Gastroesophageal sphincter (tissue), 4 donors: Measurements from ENCODE around the gene UBA1. TPM values are rescaled to one million over a fixed set of nuclear protein-coding genes. Genes with fewer than 3 reads are reported as not detected.

Source experiments
- ATAC-seq: fragments of 150-250 bp; one replicate; pipeline ENCODE4 v1.9.1; 2016; ENCODE audit warnings: mild to moderate bottlenecking, moderate library complexity
- H3K27ac ChIP-seq, 4 donors: fragments of 200-600 bp; sonication (generic) in 3 of 4; 1 replicate in 3 of 4; 2 replicates in 1 of 4; pipeline ENCODE4 v1.5.1; 2016 to 2019
- H3K27me3 ChIP-seq: fragments of 200-600 bp; sonication (generic); one replicate; pipeline ENCODE4 v1.5.1; 2019
- H3K36me3 ChIP-seq, 2 donors: fragments of 200-600 bp; sonication (generic); one replicate each; pipeline ENCODE4 v1.5.1; 2019; ENCODE audit warnings: control low read depth in 1 of 2
- H3K4me1 ChIP-seq, 3 donors: fragments of 200-600 bp; sonication (generic); 1 replicate in 2 of 3; 2 replicates in 1 of 3; pipeline ENCODE4 v1.5.1; 2016 to 2019; ENCODE audit warnings: control low read depth in 2 of 3
- H3K4me3 ChIP-seq, 2 donors: fragments of 200-600 bp; sonication (generic); one replicate each; pipeline ENCODE4 v1.5.1; 2019; ENCODE audit warnings: mild to moderate bottlenecking in 1 of 2, moderate library complexity in 1 of 2
- H3K9me3 ChIP-seq, 3 donors: fragments of 200-600 bp; sonication (generic); one replicate each; pipeline ENCODE4 v1.5.1; 2017 to 2019; ENCODE audit warnings: control low read depth in 2 of 3
- EP300 ChIP-seq: sonication (generic); formaldehyde crosslinking; IDR thresholded peaks from one replicate; pipeline ENCODE4 v1.6.1; 2017; ENCODE audit warnings: antibody characterized with exemption, mild to moderate bottlenecking
- POLR2A ChIP-seq, 2 donors: fragments of 450-650 bp; IDR thresholded peaks; one replicate each; pipeline ENCODE4 v1.6.1; 2017; ENCODE audit warnings: antibody characterized with exemption in 2 of 2, mild to moderate bottlenecking in 2 of 2, moderate library complexity in 1 of 2
- POLR2AphosphoS5 ChIP-seq: sonication (generic); formaldehyde crosslinking; IDR thresholded peaks from one replicate; pipeline ENCODE4 v1.6.1; 2017; ENCODE audit warnings: antibody characterized with exemption
- WGBS, 2 donors: methylation state at CpG; one replicate each; pipeline ENCODE4 v1.1.5; 2018; ENCODE audit warnings: low coverage in 1 of 2; 5-methylcytosine and 5-hydroxymethylcytosine counted together
- total RNA-seq, 4 donors: library from RNA; depleted of rRNA; stranded (reverse); fragments of >200 nt; gene quantifications; one replicate each; pipeline ENCODE4 v1.1.0, GENCODE V29; 2016
- TF ChIP-seq, protein P1 (sequence below), 4 experiments: fragments of 200-600 bp in 2 of 4; fragments of 450-650 bp in 2 of 4; sonication (generic) in 1 of 4; IDR thresholded peaks; one replicate each; pipeline ENCODE4 v1.5.1; 2017 to 2019; ENCODE audit warnings: antibody characterized with exemption in 4 of 4, mild to moderate bottlenecking in 2 of 4, moderate library complexity in 2 of 4

Gene UBA1
- total RNA-seq, 4 donors from 2014 or later = 108 to 211 (median 123) TPM

DNA sequence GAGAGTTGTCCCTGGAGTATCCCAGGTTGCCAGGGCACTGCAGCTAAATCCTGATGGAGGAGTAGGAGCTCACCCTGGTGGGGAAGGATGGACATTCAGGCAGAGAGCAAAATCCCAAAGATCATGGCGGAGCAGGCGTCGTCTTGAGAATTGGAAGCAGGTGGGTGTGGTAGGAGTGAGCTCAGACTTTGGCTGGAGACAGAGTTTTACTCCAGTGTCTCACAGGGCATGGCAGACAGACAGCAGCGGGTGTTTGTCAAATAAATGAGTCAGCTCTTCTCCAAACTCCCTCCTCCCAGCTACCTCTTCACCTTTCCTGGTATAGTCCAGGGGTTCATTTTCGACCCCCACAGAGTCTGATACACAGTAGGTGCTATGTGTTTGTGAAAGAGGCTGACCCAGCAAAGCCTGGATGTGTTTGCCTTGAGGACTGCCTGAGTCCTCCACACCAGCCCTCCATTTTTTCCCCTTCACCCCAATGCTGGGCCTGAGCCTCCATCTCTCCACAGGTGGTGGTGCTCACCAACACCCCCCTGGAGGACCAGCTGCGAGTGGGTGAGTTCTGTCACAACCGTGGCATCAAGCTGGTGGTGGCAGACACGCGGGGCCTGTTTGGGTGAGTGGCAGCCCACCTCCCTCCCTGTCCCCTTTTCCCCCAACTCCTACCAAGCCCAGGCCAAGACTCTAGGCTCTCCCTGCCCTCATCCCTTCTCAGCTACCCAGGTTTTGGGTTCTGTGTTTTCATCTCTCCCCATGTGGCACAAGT, 6.9 kb downstream of the UBA1 start:
- ATAC-seq = peak; percentile 74
- WGBS, 2 donors = 60 to 80% methylated on average over 1 to 4 of the region's 9 CpGs
- H3K36me3 ChIP-seq = peaks cover 6 to 74% of the 10 kb centered on the region in 2 donors

DNA sequence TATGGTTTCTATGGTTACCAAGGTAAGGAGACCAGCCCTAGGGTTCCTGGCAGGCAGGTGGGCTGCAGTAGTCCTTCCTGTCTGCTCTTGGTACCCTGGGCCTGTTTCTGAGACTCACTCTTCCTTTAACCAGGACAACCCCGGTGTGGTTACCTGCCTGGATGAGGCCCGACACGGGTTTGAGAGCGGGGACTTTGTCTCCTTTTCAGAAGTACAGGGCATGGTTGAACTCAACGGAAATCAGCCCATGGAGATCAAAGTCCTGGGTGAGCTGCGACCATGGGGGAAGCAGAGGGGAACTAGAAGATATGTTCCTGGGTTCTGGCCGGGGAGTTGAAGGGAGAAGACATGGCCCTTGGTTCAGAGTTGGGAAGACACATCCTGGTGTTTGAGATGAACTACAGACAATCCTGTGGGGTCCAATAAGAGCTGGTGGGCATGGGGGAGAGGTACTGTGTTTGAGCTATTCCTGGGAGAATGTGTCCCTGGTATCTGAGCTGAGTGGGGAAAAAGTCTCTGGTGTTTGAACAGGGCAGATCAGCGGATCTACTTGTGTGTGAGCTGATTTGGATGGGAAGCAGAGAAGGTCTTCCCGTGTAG, 7.8 kb downstream of the UBA1 start:
- TF ChIP-seq, protein P1, sequence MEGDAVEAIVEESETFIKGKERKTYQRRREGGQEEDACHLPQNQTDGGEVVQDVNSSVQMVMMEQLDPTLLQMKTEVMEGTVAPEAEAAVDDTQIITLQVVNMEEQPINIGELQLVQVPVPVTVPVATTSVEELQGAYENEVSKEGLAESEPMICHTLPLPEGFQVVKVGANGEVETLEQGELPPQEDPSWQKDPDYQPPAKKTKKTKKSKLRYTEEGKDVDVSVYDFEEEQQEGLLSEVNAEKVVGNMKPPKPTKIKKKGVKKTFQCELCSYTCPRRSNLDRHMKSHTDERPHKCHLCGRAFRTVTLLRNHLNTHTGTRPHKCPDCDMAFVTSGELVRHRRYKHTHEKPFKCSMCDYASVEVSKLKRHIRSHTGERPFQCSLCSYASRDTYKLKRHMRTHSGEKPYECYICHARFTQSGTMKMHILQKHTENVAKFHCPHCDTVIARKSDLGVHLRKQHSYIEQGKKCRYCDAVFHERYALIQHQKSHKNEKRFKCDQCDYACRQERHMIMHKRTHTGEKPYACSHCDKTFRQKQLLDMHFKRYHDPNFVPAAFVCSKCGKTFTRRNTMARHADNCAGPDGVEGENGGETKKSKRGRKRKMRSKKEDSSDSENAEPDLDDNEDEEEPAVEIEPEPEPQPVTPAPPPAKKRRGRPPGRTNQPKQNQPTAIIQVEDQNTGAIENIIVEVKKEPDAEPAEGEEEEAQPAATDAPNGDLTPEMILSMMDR (IDR thresholded peaks at IDR 0.05) = no peak
- TF ChIP-seq EP300 = no peak
- no peak for TF ChIP-seq POLR2AphosphoS5
- no peak for TF ChIP-seq POLR2A (IDR thresholded peaks at IDR 0.05)
- H3K9me3 ChIP-seq = no peaks in the 10 kb centered on the region
- no peaks in the 10 kb centered on the region for H3K27me3 ChIP-seq
- peaks cover 0 to 29% (median 18%) of the 10 kb centered on the region in 3 donors for H3K4me1 ChIP-seq
- ATAC-seq = no peak
- no peak overlapping the region for H3K4me3 ChIP-seq
- H3K36me3 ChIP-seq = peaks cover 6 to 83% of the 10 kb centered on the region in 2 donors
- H3K27ac ChIP-seq = peak overlapping the region in 3 of 4 donors; percentile 54 to 77 (median 66)
- WGBS, 2 donors = no CpG with 5 or more reads among the region's 9 CpGs

More for the DNA sequence above, 6.9 kb downstream of the UBA1 start:
- peaks cover 0 to 38% (median 26%) of the 10 kb centered on the region in 3 donors for H3K4me1 ChIP-seq
- peak overlapping the region; percentile 21 to 77 (median 60) for H3K27ac ChIP-seq
- H3K4me3 ChIP-seq = no peak overlapping the region
- no peak for TF ChIP-seq POLR2AphosphoS5
- no peak for TF ChIP-seq EP300
- no peak for TF ChIP-seq POLR2A (IDR thresholded peaks at IDR 0.05)
- TF ChIP-seq, protein P1 (IDR thresholded peaks at IDR 0.05) = peak in 2 of 4 experiments; percentile 21 to 31
- no peaks in the 10 kb centered on the region for H3K27me3 ChIP-seq
- no peaks in the 10 kb centered on the region for H3K9me3 ChIP-seq

DNA sequence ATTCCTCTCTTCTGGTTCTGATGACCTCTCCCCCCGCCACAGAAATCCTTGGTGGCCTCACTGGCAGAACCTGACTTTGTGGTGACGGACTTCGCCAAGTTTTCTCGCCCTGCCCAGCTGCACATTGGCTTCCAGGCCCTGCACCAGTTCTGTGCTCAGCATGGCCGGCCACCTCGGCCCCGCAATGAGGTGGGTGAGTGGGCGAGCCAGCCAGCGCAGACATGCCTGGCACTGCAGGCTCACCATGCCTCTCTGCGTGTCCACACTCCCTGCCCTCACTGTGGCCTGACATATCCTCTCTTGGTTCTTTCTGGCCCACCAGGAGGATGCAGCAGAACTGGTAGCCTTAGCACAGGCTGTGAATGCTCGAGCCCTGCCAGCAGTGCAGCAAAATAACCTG, 8.7 kb downstream of the UBA1 start:
- Histone ChIP-seq H3K4me1 (peaks cover 0 to 21% (median 9%) of the 10 kb centered on the region in 3 donors), H3K27me3 (no peaks in the 10 kb centered on the region), H3K27ac (peak overlapping the region in 2 of 4 donors; percentile 1 to 17), H3K9me3 (no peaks in the 10 kb centered on the region), H3K4me3 (no peak overlapping the region), H3K36me3 (peaks cover 6 to 91% of the 10 kb centered on the region in 2 donors)
- no peak for ATAC-seq
- TF ChIP-seq, protein P1 (IDR thresholded peaks at IDR 0.05) = no peak
- TF ChIP-seq POLR2A (IDR thresholded peaks at IDR 0.05) (no peak), EP300 (no peak), POLR2AphosphoS5 (no peak)
- no CpG with 5 or more reads among the region's 11 CpGs for WGBS, 2 donors

DNA sequence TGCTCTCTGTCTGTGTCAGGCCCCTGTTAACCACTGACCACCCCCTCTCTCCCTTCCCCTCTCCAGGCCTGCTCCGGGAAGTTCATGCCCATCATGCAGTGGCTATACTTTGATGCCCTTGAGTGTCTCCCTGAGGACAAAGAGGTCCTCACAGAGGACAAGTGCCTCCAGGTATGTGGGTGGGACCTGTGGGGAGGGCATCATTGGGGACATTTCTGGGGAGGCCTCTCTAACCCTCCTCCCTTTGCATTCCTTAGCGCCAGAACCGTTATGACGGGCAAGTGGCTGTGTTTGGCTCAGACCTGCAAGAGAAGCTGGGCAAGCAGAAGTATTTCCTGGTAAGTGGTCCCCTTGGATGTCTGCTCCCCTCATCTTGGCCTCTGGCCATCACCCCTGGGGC, 9.2 kb downstream of the UBA1 start:
- 89% methylated on average over 3 of the region's 4 CpGs; no CpG with 5 or more reads in 1 of the 2 donors for WGBS, 2 donors
- H3K4me1 ChIP-seq = peaks cover 0 to 15% (median 5%) of the 10 kb centered on the region in 3 donors
- no peaks in the 10 kb centered on the region for H3K9me3 ChIP-seq
- H3K36me3 ChIP-seq = peaks cover 6 to 97% of the 10 kb centered on the region in 2 donors
- H3K27me3 ChIP-seq = no peaks in the 10 kb centered on the region
- TF ChIP-seq POLR2A (IDR thresholded peaks at IDR 0.05) (no peak), POLR2AphosphoS5 (no peak), EP300 (no peak)
- TF ChIP-seq, protein P1 (IDR thresholded peaks at IDR 0.05) = no peak
- ATAC-seq = no peak
- peak overlapping the region in 1 of 4 donors; percentile 17 for H3K27ac ChIP-seq
- H3K4me3 ChIP-seq = no peak overlapping the region
